HPDE6-E6E7 (cell line): ENCODE data around the gene CCNH.

Source experiments
- DNase-seq: peaks from one replicate; pipeline ENCODE4 v3.0.0; 2011; ENCODE audit warnings: missing footprints; ENCODE audit errors: extremely low spot score

Gene CCNH

DNA sequence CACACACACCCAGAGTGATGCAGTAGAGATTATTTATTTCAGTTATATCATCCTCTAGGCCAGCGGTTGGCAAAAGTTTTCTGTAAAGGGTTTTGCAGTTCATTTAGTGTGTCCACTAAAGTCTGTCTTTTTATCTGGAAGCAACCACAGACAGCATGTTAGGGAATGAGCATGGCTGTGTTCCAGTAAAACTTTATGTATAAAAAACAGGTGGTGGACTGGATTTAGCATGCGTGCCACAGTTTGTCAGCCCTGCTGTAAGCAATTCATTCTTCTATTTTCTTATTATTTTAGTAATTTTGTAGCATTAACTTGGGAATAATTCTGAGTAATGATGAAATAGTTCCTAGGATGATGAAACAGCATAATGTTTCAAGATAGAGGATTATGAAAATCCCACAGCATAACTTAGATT is 51.7 kb downstream of the CCNH start:
- DNase-seq: no peak

DNA sequence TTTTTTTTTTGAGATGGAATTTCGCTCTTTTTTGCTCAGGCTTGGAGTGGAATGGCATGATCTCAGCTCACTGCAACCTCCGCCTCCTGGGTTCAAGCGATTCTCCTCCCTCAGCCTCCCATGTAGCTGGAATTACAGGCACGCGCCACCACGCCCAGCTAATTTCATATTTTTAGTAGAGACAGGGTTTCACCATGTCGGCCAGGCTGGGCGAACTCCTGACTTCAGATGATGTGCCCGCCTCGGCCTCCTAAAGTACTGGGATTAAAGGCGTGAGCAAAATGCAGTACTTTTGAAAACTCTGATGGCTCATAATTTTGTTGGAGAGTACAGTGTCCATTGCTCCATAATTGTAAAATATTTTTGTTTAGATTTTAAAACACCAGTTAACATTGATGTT is 52.6 kb downstream of the CCNH start:
- DNase-seq: no peak

DNA sequence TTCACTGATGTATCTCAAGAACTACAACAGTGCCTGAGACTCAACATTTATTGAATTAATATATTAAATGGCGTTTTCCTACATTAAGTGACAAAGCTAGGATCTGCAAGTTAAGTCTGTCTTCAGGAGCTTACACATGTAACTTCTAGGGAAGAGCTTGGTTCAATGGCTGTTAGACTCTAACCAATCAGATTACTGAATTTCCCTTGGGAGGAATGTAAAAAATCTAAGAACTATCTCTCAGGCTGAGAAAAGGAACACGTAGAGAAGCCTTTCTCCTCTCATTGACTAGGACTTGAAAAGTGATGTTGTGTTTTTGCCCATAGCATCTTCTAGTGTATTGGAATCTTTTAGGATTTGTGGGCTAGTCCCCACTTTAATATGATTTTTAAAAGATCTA is 53.6 kb downstream of the CCNH start:
- no peak for DNase-seq

DNA sequence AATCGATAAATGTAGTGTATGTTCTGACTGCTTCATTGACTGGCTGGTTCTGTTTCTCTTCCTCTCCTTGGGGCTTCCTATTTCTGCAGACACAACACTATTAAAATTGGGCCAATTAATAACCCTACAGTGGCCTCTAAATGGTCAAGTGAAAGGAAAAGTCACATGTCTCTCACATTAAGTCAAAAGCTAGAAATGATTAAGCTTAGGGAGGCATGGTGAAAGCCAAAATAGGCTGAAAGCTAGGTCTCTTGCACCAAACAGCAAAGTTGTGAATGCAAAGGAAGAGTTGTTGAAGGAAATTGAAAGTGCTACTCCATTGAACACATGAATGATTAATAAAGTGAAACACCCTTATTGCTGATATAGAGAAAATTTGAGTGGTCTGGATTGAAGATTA is 58.2 kb downstream of the CCNH start:
- no peak for DNase-seq

DNA sequence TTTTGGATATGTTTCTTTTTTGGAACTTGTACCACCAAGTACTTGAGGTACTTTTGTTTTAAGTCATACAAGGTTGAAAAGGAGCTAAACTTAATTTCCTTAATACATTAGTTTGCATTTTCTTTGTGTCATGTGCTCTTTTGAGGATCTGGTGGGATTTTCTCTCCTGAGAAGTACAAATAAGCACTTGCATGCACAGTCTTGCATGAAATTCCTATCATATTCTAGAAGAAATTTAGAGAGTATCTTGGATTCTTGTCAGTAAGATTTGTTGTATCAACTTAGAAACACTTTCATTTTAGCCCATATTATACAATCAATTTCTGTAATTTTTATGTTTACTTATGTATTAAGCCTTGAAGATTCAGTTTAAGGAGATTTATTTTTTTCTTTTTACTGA is 64.9 kb downstream of the CCNH start:
- DNase-seq: no peak

DNA sequence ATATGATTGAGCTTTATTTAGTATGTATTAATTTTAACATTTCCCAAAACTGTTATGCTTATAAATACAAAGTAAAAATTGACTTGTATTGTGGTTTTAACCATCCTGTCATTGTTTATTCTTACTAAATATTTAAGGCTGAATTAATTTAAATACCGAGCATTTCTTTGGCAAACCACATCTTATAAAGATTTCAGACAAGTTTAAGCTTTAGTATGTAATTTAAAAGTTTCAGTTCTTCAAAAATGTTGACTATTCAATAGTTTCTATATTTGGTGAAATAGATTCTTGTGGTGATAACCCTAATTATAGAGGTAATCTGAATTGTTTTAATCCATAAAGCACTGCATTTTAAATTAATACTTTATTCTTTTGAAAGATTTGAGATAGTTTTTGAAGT is 65.5 kb downstream of the CCNH start:
- no peak for DNase-seq
